ENCODE results near the gene COX4I1. TPM values are rescaled to one million over a fixed set of nuclear protein-coding genes. Genes with fewer than 3 reads are reported as not detected.

The COX4I1 gene
- total RNA-seq, 1 donor from 2014 or later, result 591 TPM

- no peak for DNase-seq (ENCODE audit: low read depth)
- no peak for TF ChIP-seq CTCF (IDR thresholded peaks at IDR 0.05; ENCODE audit: insufficient read depth, low read length, severe bottlenecking)
- no peak for FAIRE-seq
- Histone ChIP-seq H3K4me3 (ENCODE audit: low read depth, low read length) (no peak overlapping the region), H3K27me3 (ENCODE audit: control insufficient read depth, insufficient read depth, low read length) (peaks cover 5% of the 10 kb centered on the region), H3K36me3 (ENCODE audit: control insufficient read depth, insufficient read depth, low read length) (no peaks in the 10 kb centered on the region)
Observed at GRCh38 chr16:85763616-85764015, 35.9 kb upstream of the COX4I1 start.

- DNase-seq (ENCODE audit: low read depth) (no peak), FAIRE-seq (no peak)
- no peaks in the 10 kb centered on the region for H3K36me3 ChIP-seq (ENCODE audit: control insufficient read depth, insufficient read depth, low read length)
- H3K27me3 ChIP-seq (ENCODE audit: control insufficient read depth, insufficient read depth, low read length), result peaks cover 5% of the 10 kb centered on the region
- no peak for TF ChIP-seq CTCF (IDR thresholded peaks at IDR 0.05; ENCODE audit: insufficient read depth, low read length, severe bottlenecking)
- no peak overlapping the region for H3K4me3 ChIP-seq (ENCODE audit: low read depth, low read length)
Observed at GRCh38 chr16:85765211-85765610, 34.3 kb upstream of the COX4I1 start.

GRCh38 chr16:85765767-85766166 is 33.7 kb upstream of the COX4I1 start:
- no peak for DNase-seq (ENCODE audit: low read depth)
- no peak for TF ChIP-seq CTCF (IDR thresholded peaks at IDR 0.05; ENCODE audit: insufficient read depth, low read length, severe bottlenecking)
- no peak for FAIRE-seq
- H3K4me3 ChIP-seq (ENCODE audit: low read depth, low read length), result no peak overlapping the region
- peaks cover 5% of the 10 kb centered on the region for H3K27me3 ChIP-seq (ENCODE audit: control insufficient read depth, insufficient read depth, low read length)
- no peaks in the 10 kb centered on the region for H3K36me3 ChIP-seq (ENCODE audit: control insufficient read depth, insufficient read depth, low read length)

- Histone ChIP-seq H3K4me3 (ENCODE audit: low read depth, low read length) (no peak overlapping the region), H3K36me3 (ENCODE audit: control insufficient read depth, insufficient read depth, low read length) (no peaks in the 10 kb centered on the region), H3K27me3 (ENCODE audit: control insufficient read depth, insufficient read depth, low read length) (no peaks in the 10 kb centered on the region)
- peak; percentile 91 for DNase-seq (ENCODE audit: low read depth)
- FAIRE-seq, result peak; percentile 64
- TF ChIP-seq CTCF (IDR thresholded peaks at IDR 0.05; ENCODE audit: insufficient read depth, low read length, severe bottlenecking), result no peak
Observed at GRCh38 chr16:85767531-85767930, 32.0 kb upstream of the COX4I1 start.

GRCh38 chr16:85768199-85768598 is 31.3 kb upstream of the COX4I1 start:
- no peak for TF ChIP-seq CTCF (IDR thresholded peaks at IDR 0.05; ENCODE audit: insufficient read depth, low read length, severe bottlenecking)
- Histone ChIP-seq H3K4me3 (ENCODE audit: low read depth, low read length) (no peak overlapping the region), H3K27me3 (ENCODE audit: control insufficient read depth, insufficient read depth, low read length) (no peaks in the 10 kb centered on the region), H3K36me3 (ENCODE audit: control insufficient read depth, insufficient read depth, low read length) (no peaks in the 10 kb centered on the region)
- no peak for DNase-seq (ENCODE audit: low read depth)
- no peak for FAIRE-seq

- no peak for DNase-seq (ENCODE audit: low read depth)
- no peaks in the 10 kb centered on the region for H3K36me3 ChIP-seq (ENCODE audit: control insufficient read depth, insufficient read depth, low read length)
- no peak for FAIRE-seq
- H3K27me3 ChIP-seq (ENCODE audit: control insufficient read depth, insufficient read depth, low read length), result no peaks in the 10 kb centered on the region
- TF ChIP-seq CTCF (IDR thresholded peaks at IDR 0.05; ENCODE audit: insufficient read depth, low read length, severe bottlenecking), result no peak
- H3K4me3 ChIP-seq (ENCODE audit: low read depth, low read length), result no peak overlapping the region
Observed at GRCh38 chr16:85770741-85771140, 28.8 kb upstream of the COX4I1 start.
